NOMO-1 (cell line): ENCODE data around the gene DNAJC24.

ENCODE experiments used
- DNase-seq, 2 experiments: peaks; one replicate each; lab custom pipeline; 2025; ENCODE audit not compliant: unreplicated experiment in 2 of 2; lab: John Stamatoyannopoulos, UW

DNAJC24 gene

DNA sequence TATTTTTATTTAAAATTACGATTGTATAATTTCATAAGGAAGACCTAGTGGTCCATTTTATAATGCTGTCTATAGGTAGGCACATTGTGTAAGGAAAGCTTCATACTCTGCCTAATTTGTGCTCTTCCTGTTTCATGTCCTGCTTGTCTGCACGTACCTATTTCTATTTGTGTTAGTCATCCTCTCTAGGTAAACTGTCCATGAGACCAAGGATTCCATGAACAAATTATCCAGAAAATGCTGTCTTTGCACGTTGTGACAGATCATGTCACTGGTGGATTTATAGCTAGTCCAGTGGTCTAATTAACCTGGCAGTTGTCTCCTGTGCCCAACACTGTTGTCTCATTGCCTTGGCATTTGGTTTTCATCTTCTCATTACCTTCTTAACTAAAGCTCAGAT, 44.7 kb downstream of the DNAJC24 start:
- no peak for DNase-seq

DNA sequence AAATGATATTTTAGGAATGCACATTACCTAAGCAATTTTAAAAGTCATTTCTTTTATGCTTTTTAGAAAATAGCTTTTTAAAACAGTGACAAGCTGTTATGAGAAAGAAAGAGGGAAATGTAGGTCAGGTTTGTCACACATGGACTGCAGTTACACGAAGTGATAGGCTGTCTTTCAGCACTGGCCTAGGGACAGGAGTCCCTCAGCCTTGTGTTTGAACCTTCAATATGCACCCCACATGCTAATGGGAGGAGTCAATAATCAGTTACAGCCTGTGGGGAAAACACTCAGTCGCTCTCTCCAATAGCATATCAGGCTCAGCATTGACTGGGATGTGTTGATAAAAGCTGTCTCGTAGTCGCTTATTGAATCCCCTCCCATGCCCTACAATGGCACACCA, 45.8 kb downstream of the DNAJC24 start:
- DNase-seq = no peak

- DNase-seq = no peak
Measured at GRCh38 chr11:31417357-31417756, 47.7 kb downstream of the DNAJC24 start.

DNA sequence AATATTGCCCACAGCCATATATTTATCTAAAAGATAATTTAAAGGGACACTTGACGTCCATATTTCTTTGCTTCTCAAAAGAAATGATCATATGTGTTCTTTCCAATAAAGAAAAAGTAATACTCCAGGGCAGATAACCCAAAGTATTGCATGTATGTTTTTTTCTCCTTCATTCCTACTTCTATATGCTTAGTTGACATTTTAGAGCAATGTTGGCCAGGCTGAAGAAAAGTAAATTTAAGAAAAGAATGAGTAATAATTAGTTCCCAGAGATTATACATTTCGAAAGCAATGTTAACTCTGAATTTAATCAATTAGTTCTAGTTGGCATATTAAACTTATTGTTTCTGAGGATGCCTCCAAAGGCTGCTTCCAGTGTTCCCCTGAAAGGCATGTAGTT, 48.2 kb downstream of the DNAJC24 start:
- no peak for DNase-seq

DNA sequence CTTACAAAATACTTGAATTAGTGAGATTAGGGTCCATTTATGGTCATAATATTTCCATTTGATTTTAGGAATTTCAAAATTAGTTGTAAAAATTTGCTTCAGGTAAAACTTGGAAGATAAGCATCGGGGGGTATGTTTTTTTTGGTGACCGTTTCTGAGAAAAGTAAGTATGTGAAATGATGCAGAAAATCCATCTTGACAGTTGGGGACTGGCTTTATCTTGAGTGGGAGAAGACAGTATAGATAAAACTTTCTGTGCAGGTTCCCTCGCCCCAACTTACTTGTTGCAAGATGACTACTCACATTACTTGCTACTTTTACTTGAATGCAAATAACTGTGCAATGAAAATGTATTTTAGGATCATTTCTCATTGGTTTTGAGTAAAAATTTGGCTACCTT, 49.5 kb downstream of the DNAJC24 start:
- DNase-seq = no peak

DNA sequence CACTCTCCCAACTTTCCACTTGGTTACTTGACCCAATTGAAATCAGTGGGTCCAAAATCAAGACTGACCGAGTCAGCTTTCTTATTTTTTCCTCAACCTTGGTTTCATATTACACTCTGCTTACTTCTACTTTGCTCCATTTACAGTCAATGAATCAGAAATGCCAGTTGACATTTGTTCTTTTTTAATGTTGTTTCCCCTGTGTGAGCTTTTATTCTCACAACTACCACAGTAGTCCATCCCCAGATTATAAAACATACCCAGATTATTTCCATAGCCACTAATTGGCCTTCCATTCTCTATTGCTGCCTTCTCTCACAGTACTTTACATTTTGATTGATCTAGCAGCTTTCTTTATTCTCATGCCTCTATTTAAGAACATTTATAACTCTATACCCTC, 50.0 kb downstream of the DNAJC24 start:
- DNase-seq = no peak

DNA sequence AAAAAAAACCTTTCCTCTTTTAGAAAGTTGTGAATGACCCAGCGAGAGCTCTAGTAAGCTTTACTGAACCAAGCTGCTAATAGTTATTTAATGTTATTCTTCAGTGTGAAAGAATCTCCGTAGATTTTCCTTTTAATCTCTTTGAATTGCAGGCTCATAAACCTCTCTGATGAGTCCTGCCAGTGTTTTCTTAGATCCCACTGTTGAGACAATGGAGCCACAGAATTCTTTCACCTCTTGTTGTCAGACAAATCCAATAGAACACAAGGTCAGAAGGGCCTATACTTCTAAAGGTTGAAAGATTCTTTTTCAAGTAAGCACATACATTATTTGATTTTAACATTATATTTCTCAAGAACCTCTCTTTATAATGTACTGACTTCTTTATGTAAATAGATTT, 52.2 kb downstream of the DNAJC24 start:
- no peak for DNase-seq

DNA sequence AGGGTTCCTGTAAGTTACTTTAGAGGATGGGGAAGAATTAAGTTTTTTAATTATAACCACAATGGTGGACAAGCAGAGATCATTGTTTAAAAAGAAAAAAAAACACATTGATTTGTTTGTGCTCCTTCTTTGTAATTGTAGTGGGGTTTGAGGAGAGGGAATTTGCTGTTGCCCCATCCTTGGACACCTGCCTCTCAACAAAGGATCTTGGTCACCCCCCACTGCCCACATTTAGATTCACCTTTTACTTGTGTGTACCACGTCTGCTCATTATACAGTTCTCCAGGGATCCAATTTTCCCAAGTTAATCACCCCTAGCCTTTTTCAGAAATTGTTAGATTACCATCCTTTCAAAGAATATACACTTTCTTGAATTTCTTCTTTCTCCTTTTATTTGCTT, 53.0 kb downstream of the DNAJC24 start:
- no peak for DNase-seq

DNA sequence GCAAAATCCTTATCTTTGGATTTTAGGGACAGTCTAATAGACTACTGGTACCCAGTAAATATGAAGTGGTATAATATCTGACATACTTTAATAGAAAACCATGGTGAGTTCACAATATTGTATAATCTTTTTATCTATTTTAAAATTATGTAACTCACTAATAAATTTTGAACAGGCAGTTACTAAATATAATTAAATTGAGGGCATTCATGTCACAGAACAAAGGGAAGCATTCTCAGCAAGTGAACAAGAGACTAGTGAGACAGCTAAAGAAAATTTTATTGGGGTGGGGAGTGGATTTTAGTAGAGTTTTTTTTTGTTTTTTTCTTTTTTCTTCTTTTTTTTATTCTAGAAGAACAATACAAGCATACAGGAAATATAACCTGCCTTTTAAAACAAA, 55.0 kb downstream of the DNAJC24 start:
- no peak for DNase-seq

DNA sequence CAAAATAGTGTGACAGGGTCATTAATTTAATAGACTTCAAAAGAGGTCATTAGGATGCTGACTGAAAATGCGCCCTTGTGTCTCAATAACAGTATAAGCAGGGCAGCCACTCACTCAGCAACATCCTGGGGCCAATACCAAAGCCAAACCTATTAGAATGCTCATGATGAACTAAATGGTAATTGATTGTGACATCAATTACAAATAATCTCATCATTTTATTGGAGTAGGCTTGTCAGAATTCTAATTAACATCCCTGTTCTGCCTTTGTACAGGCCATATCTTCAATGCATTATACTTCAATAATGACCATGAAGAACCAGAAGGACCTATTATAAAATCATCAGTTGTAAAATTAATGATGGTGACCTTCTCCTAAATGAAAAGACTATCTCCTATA, 64.2 kb downstream of the DNAJC24 start:
- DNase-seq = no peak

DNA sequence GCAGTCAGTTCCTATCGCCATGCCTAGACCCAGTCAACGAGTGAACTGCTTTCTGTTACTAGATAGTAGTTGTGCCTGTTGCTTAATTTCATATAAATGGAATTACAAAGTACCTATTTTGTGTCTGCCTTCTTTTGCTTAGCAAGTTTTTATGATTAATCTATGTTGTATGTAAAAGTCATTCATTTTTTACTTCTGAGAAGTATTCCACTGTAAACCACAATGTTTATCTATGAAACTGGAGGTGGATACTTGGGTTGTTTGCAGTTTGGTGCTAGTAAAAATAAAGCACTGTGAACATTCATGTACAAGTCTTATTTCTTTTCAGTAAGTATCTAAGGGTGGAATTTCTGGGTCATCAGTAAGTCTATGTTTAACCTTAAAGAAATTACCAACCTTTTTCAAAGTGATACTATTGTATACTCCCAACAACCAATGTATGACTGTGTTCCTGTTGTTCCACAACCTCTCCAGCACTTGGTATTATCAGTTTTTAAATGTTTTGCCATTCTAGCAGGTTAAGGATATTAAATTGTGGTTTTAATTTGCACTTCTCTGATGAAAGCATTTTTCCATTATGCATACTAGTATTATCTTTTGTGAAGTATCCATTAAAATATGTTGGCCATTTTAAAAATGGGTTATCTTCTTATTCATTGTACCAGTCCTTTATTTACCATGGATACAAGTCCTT, 68.2 kb downstream of the DNAJC24 start:
- DNase-seq = no peak

DNA sequence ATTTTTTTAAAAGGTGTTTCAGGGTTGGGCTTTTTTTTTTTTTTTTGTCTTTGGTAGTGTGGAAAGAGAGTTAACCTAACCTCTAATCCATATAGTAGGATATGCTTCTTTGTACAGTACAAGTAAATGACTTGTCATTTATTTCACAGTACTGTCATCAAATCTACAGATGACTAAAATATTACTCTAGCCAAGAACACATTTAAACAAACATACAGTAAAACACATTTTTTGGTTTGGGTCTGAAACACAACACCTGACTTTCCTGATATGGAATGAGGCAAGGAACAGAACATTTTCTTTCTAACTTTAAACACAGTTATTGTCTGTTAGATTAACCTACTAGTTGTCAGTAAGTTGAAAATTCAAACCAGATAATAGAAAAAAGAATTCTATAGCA, 71.6 kb downstream of the DNAJC24 start:
- no peak for DNase-seq

GRCh38 chr11:31442086-31442485, 72.4 kb downstream of the DNAJC24 start:
- DNase-seq = no peak

DNA sequence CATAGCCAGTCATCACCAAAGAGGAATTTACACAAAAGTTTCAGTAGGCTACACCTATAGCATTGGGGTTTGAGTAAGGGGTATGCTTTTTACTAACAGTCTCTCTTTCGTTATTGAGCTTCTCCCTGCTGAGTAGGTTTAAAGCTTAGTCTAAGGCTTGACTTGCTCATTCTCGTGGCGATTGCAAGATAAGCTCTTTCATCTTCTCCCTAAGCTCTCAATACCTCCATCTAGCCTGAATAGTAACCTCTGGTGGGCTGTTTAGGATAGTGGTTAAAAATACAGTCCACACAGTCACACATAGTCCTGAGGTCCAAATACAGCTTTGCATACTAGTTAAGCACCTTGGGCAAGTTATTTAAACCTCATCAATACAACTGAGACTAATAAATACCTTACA, 74.1 kb downstream of the DNAJC24 start:
- DNase-seq = no peak

DNA sequence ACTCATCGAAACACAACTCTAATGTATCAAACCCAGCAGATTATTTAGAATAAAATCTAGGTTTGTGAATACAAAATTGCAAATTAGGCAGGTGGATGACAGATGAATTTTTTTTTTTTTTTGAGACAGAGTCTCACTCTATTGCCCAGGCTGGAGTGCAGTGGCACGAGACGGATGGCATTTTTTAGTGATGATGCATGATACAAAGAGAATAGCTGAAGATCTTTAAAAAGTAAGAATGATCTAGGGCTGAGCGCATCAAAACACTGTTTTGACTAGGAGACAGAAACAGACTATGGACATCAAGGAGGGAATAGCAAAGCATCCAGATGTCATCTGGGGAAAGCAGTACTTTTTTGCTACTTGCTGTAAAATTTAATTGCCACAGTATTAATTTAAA, 76.0 kb downstream of the DNAJC24 start:
- DNase-seq = no peak

GRCh38 chr11:31449040-31449439, 79.4 kb downstream of the DNAJC24 start:
- no peak for DNase-seq

- DNase-seq = no peak
Measured at GRCh38 chr11:31450841-31451240, 81.2 kb downstream of the DNAJC24 start.

GRCh38 chr11:31455177-31455576, 85.5 kb downstream of the DNAJC24 start:
- no peak for DNase-seq

DNA sequence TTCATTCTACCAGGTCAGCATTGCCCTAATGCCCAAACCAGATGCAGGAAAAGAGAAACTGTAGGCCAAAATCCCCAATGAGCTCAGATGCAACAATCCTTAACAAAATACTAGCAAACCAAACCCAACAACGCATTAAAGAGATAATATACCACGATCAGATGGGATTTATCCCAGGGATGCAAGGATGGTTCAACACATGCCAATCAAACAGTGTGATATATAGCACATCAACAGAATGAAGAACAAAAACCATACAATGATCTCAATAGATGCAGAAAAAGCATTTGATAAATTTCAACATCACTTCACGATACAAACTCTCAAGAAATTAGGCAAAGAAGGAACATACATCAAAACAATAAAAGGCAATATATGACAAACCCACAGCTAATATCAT, 94.8 kb downstream of the DNAJC24 start:
- no peak for DNase-seq

- no peak for DNase-seq
Measured at GRCh38 chr11:31474083-31474482, 104.4 kb downstream of the DNAJC24 start.

- no peak for DNase-seq
Measured at GRCh38 chr11:31477528-31478222, 108.0 kb downstream of the DNAJC24 start.

GRCh38 chr11:31478223-31478590, 108.5 kb downstream of the DNAJC24 start:
- no peak for DNase-seq

DNA sequence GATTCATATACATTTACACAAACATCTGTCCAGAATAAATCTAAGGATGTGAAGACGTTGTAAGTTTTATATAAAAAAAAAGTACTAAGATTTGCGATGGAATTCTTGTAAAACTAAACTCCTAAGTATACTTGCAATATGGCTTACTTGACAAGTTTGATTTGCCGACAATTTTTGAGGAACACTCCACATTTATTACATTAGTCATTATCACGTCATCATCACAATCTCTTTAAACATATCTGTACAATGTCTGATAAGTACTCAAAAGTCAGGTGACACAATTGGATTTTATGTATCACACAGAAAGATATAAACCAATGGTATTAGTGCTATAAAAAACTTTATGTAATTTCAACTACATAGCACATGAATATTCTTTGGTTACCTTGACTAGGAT, 109.4 kb downstream of the DNAJC24 start:
- no peak for DNase-seq
